HG03558 (cell line): ENCODE measurements around the gene OR2A14.
"Not testable (repeated sequence)": the region's sequence is repeated elsewhere in the genome, so short reads cannot be mapped to it uniquely, and the experiment has no call there.

Experiments used
- ATAC-seq: cut with Tn5 transposase; IDR thresholded peaks from one replicate; pipeline ENCODE4 v1.9.1; 2021; ENCODE audit warnings: moderate number of reproducible peaks; ENCODE audit not compliant: unreplicated experiment; ENCODE audit errors: extremely low read depth

The OR2A14 gene

GRCh38 chr7:144122876-144123275, at the start of gene OR2A14:
TSS of gene OR2A14 (plus strand) at chr7:144123176. CDS start at chr7:144129113, 5,937 bp downstream.
- no peak for ATAC-seq

GRCh38 chr7:144074374-144074773, 48.6 kb upstream of the OR2A14 start:
- ATAC-seq, result no peak

GRCh38 chr7:144085978-144086377, 37.0 kb upstream of the OR2A14 start, which contains the start of gene OR2A12:
TSS of gene OR2A12 (plus strand) at chr7:144086278. CDS start at chr7:144095108, 8,830 bp downstream.
- no peak for ATAC-seq

GRCh38 chr7:144086730-144087129, 36.2 kb upstream of the OR2A14 start:
- ATAC-seq, result no peak

DNA sequence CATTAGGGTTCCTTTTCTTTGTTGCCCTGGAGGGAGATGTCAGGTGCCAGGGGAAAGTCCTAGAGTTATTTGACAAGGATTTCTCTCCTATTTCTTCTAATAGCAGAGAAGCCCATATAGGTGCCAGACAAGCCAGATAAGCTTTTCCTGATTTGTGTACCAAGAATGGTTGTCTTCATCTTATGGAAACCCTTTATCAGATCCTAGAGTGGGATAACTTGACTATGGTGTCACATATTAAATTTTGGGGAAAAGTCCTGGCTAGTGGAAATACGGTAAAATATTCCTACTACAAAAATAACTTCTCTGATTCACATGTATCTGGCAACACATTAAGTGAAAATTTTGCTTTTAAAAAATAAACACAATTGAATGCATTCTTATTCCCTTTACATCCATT, 35.7 kb upstream of the OR2A14 start:
- ATAC-seq, result no peak

DNA sequence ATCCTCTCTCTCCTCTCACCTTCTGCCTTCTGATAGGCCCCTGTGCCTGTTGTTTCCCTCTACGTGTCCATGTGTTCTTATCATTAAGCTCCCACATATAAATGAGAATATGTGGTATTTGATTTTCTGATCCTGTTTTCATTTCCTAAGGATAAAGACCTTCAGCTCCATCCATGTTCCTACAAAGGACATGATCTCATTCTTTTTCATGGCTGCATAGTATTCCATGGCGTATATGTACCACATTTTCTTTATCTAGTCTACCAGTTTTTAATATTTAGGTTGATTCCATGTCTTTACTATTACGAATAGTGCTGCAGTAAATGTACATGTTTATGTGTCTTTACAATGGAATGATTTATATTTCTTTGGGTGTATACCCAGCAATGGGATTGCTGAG, 32.3 kb upstream of the OR2A14 start:
- no peak for ATAC-seq

DNA sequence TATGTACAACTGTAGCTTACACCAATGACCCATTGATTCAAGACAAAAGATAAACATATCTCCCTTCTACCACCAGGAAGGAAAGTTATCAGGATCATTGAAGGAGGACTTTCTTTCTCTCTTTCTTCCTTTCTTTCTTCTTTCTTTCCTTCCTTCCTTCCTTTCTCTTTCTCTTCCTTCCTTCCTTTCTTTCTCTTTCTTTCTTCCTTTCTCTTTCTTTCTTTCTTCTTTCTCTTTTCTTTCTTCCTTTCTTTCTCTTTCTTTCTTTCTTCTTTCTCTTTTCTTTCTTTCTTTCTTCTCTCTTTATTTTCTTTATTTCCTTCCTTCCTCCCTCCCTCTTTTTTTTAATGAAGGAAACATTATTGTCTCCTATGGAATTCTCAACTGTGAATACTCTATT, 24.2 kb upstream of the OR2A14 start:
- ATAC-seq, result no peak

GRCh38 chr7:144100607-144101006, 22.4 kb upstream of the OR2A14 start:
- no peak for ATAC-seq

GRCh38 chr7:144102041-144102440, 20.9 kb upstream of the OR2A14 start:
- no peak for ATAC-seq

GRCh38 chr7:144105211-144105610, 17.8 kb upstream of the OR2A14 start:
- ATAC-seq, result no peak

- ATAC-seq, result no peak
These were observed 13.7 kb upstream of the OR2A14 start, which contains the start of gene OR2A2 for GRCh38 chr7:144109283-144109682. TSS of gene OR2A2 (plus strand) at chr7:144109583. CDS start at chr7:144109583, 0 bp downstream.

DNA sequence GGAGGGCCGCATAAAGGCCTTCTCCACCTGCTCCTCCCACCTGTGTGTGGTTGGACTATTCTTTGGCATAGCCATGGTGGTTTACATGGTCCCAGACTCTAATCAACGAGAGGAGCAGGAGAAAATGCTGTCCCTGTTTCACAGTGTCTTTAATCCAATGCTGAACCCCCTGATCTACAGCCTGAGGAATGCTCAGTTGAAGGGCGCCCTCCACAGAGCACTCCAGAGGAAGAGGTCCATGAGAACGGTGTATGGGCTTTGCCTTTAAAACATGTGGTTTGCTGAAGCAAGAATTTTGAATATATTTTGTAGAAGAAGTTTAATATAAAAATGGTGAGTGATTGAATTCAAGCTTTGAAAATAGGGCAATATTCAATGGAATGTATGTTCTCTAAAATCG, 12.7 kb upstream of the OR2A14 start:
- ATAC-seq, result no peak

DNA sequence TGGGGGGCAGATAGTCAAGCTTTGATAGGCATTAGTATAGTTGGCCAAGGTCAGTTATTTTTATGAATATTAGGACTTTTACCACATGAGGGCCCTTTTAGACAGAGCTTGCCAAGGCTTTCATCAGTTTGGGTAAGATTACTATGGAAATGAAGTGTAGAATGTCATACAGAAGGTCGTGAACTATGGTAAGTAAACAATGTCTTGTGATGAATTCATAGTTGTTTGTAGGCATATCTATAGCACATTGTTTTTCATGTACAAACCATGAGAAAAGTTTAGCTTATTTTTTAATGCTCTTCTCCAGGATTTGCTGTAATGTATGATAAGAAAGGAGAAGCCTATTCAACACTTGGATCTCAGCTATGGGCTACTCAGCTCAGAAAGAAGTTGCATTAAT, 9.3 kb upstream of the OR2A14 start:
- ATAC-seq, result no peak

DNA sequence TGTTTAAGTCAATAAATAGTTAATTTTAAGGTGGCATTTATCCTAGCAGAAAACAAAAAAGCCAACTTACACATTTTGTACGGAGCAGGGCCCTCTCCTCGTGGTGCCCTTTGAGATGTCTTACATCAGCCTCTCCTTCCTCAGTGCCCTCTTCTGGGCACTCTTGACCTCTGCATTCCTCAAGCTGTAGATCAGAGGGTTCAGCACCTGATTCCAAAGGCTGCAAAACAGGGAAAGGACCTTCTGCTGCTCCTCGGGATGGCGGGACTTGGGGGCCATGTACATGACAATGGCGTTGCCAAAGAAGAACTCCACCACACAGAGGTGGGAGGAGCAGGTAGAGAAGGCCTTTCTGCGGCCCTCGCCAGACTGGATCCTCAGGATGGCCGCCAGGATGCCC, 4.6 kb upstream of the OR2A14 start:
- ATAC-seq, result no peak

DNA sequence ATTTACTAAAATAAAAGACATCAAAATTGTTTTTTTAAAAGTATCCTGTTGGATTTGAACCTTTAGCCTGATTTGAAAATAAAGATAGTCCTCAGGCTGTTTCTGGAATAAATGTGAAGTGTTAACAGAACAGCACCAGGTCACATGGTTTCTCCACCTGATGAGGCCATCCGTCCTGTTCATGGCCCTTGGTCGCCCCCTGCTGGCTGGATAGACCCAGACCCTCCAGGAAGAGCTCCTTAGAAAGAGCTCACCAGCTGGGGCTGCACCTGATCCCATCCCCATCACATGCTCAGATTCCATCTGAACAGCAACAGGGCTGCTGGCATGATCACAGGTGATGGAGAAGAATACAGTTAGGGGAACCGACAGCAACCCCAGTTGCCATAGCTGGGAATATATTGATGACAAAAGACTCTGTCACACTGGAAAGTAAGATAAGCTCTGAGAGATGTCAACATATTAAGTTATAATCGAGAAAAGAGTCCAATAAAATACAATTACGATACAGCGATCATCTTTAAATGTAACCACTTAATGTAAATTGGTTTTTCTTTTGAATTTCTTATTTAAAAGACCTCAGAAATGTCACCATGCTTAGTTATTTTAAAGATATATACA, 4.8 kb downstream of the OR2A14 start:
- peak; percentile 97 for ATAC-seq

GRCh38 chr7:144129601-144130000, 6.6 kb downstream of the OR2A14 start:
- ATAC-seq, result not testable (repeated sequence)

GRCh38 chr7:144130730-144131129, 7.8 kb downstream of the OR2A14 start:
- ATAC-seq, result no peak

- ATAC-seq, result no peak
These were observed 9.3 kb downstream of the OR2A14 start for GRCh38 chr7:144132262-144132661.

DNA sequence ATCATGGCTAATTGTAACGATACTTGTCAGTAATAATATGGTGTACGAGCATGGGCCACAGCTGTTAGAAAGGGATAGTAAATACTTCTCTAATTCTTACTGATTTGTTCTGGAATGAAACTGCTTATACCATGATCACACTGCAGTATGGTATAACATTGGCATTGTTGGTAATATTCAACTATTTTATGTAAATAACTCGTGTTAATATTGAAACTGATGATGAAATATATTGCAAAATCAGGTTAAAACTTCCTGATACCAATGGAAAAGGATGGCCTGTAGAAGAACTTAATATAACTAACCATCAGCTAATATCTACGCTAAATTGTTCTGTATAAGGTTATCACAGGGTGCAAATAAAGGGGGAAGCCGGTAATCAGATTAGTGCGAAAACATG, 10.3 kb downstream of the OR2A14 start:
- no peak for ATAC-seq

- no peak for ATAC-seq
These were observed 11.1 kb downstream of the OR2A14 start for GRCh38 chr7:144134116-144134515.

DNA sequence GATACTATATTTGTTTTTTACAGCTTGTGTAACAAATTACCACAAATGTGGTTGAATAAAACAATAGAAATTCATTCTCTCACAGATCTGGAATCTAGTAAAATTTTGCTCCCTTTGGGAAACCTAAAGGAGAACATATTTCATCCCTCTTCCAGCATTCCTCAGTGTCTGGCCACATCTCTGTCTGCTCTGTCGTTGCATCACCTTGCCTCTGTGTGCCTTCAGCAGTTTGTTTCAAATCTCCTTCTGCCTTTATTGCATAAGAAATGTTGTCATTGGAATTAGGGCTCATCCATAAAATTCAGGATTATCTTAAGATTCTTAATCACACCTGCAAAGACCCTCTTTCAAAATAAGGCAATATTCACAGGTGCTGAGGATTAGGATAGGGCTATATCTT, 14.5 kb downstream of the OR2A14 start:
- ATAC-seq, result no peak

- no peak for ATAC-seq
These were observed 19.2 kb downstream of the OR2A14 start for GRCh38 chr7:144142187-144142586.
